Mesenchymal stem cell (in vitro differentiated cells and primary cell): ENCODE results near the gene CHM.
"Not testable (repeated sequence)": the region's sequence is repeated elsewhere in the genome, so short reads cannot be mapped to it uniquely, and the experiment has no call there.

Experiments used
- DNase-seq: peaks from one replicate; pipeline ENCODE4 v3.0.0-alpha.2; 2013
- H2AFZ ChIP-seq: one replicate; pipeline ENCODE4 v1.6.1; 2013; ENCODE audit warnings: low read depth, mild to moderate bottlenecking, control low read depth, inconsistent platforms, low read length, moderate library complexity
- H2AK5ac ChIP-seq: 2 replicates; pipeline ENCODE4 v1.6.1; 2013; ENCODE audit warnings: low read length, moderate library complexity, mild to moderate bottlenecking, inconsistent platforms; ENCODE audit not compliant: severe bottlenecking
- H2BK120ac ChIP-seq: one replicate; pipeline ENCODE4 v1.6.1; 2013; ENCODE audit warnings: low read depth, mild to moderate bottlenecking, inconsistent platforms, low read length, moderate library complexity
- H2BK12ac ChIP-seq, 2 experiments: one replicate each; pipeline ENCODE4 v1.6.1; 2013; ENCODE audit warnings: inconsistent platforms in 2 of 2, low read length in 2 of 2, mild to moderate bottlenecking in 2 of 2, moderate library complexity in 2 of 2, control low read depth in 1 of 2
- H2BK15ac ChIP-seq: one replicate; pipeline ENCODE4 v1.6.1; 2013; ENCODE audit warnings: mild to moderate bottlenecking, low read depth, inconsistent platforms; ENCODE audit not compliant: poor library complexity, severe bottlenecking
- H2BK5ac ChIP-seq: 2 replicates; pipeline ENCODE4 v1.6.1; 2013; ENCODE audit warnings: low read depth, mild to moderate bottlenecking, low read length, control low read depth, inconsistent platforms; ENCODE audit not compliant: poor library complexity, severe bottlenecking
- H3K14ac ChIP-seq, 2 experiments: one replicate each; pipeline ENCODE4 v1.6.1; 2013; ENCODE audit warnings: inconsistent platforms in 2 of 2, low read length in 2 of 2, control low read depth in 1 of 2, mild to moderate bottlenecking in 1 of 2, moderate library complexity in 1 of 2
- H3K18ac ChIP-seq, 2 experiments: one replicate each; pipeline ENCODE4 v1.6.1; 2013; ENCODE audit warnings: inconsistent platforms in 2 of 2, low read length in 2 of 2, control low read depth in 1 of 2, low read depth in 1 of 2, mild to moderate bottlenecking in 1 of 2
- H3K23ac ChIP-seq, 2 experiments: one replicate each; pipeline ENCODE4 v1.6.1; 2013; ENCODE audit warnings: inconsistent platforms in 2 of 2, low read length in 2 of 2, mild to moderate bottlenecking in 2 of 2, moderate library complexity in 2 of 2, control low read depth in 1 of 2
- H3K27ac ChIP-seq: 2 replicates; pipeline ENCODE4 v1.5.1; 2013; ENCODE audit warnings: mild to moderate bottlenecking, moderate library complexity, low read length, control low read depth, inconsistent platforms; ENCODE audit not compliant: poor library complexity, severe bottlenecking
- H3K27me3 ChIP-seq, 2 experiments: 2 replicates each; pipeline versions ENCODE4 v1.6.1 to v1.7.0; 2013; ENCODE audit warnings: low read length in 2 of 2, mild to moderate bottlenecking in 2 of 2, moderate library complexity in 2 of 2, control low read depth in 1 of 2, inconsistent platforms in 1 of 2; ENCODE audit not compliant: control insufficient read depth in 1 of 2, insufficient read depth in 1 of 2
- H3K36me3 ChIP-seq, 2 experiments: 2 replicates each; pipeline versions ENCODE4 v1.6.1 to v1.7.0; 2013; ENCODE audit warnings: low read length in 2 of 2, control low read depth in 1 of 2, inconsistent platforms in 1 of 2, low read depth in 1 of 2, mild to moderate bottlenecking in 1 of 2; ENCODE audit not compliant: insufficient read depth in 2 of 2, control insufficient read depth in 1 of 2
- H3K4ac ChIP-seq, 2 experiments: one replicate each; pipeline ENCODE4 v1.6.1; 2013; ENCODE audit warnings: inconsistent platforms in 2 of 2, low read length in 2 of 2, mild to moderate bottlenecking in 2 of 2, moderate library complexity in 2 of 2, control low read depth in 1 of 2, low read depth in 1 of 2
- H3K4me1 ChIP-seq: 2 replicates; pipeline ENCODE4 v1.6.1; 2013; ENCODE audit warnings: low read depth, low read length, control low read depth; ENCODE audit not compliant: control insufficient read depth, insufficient read depth
- H3K4me2 ChIP-seq: 2 replicates; pipeline ENCODE4 v1.6.1; 2013; ENCODE audit warnings: low read length, mild to moderate bottlenecking, inconsistent platforms; ENCODE audit not compliant: poor library complexity, severe bottlenecking
- H3K4me3 ChIP-seq, 2 experiments: 2 replicates each; pipeline versions ENCODE4 v1.5.1 to v1.7.0; 2013; ENCODE audit warnings: low read length in 2 of 2, mild to moderate bottlenecking in 2 of 2, control low read depth in 1 of 2, low read depth in 1 of 2; ENCODE audit not compliant: insufficient read depth in 1 of 2
- H3K79me1 ChIP-seq: replicated peaks from 2 replicates; pipeline ENCODE4 v1.6.1; 2013; ENCODE audit warnings: mild to moderate bottlenecking, control low read depth, low read length, inconsistent platforms; ENCODE audit not compliant: poor library complexity, severe bottlenecking
- H3K9ac ChIP-seq: 2 replicates; pipeline ENCODE4 v1.7.0; 2013; ENCODE audit warnings: mild to moderate bottlenecking, low read length, moderate library complexity
- H3K9me3 ChIP-seq: 2 replicates; pipeline ENCODE4 v1.7.0; 2013; ENCODE audit warnings: mild to moderate bottlenecking, low read length; ENCODE audit not compliant: control insufficient read depth
- H4K8ac ChIP-seq: one replicate; pipeline ENCODE4 v1.6.1; 2013; ENCODE audit warnings: inconsistent platforms, mild to moderate bottlenecking, low read length, moderate library complexity
- H4K91ac ChIP-seq: one replicate; pipeline ENCODE4 v1.6.1; 2013; ENCODE audit warnings: mild to moderate bottlenecking, low read length, inconsistent platforms
- WGBS: methylation state at CpG from one replicate; pipeline ENCODE4 v1.1.7; 2013; ENCODE audit warnings: mixed read lengths; 5-methylcytosine and 5-hydroxymethylcytosine counted together

The CHM gene

DNA sequence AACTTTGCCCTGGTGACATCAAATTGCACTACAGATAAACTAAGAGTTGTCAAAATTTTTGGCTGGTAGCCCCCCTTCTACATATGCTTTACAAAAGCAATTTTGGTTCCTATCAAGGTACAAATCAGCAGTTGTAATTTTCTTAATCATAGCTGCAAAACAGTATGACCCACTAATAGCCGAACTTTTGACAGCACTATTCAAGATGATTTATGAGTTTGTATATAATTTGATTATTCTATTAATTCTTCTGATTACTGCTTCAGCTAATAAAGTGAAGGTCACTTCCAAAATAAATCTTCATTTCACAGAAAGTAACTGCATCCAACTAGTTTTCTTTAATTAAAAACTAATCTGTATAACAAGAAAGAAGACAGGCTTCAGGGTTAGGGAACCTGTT lies 119.6 kb downstream of the CHM start:
- Histone ChIP-seq H2BK5ac (no peak overlapping the region), H4K8ac (no peak overlapping the region), H3K23ac (no peak overlapping the region), H3K27me3 (no peaks in the 10 kb centered on the region), H3K4me1 (no peaks in the 10 kb centered on the region), H3K9ac (no peak overlapping the region), H3K18ac (no peak overlapping the region), H2BK12ac (no peak overlapping the region), H4K91ac (no peak overlapping the region), H3K4ac (no peak overlapping the region), H3K27ac (no peak overlapping the region), H3K4me2 (no peak overlapping the region), H3K9me3 (no peaks in the 10 kb centered on the region), H2BK120ac (no peak overlapping the region), H3K14ac (no peak overlapping the region), H3K36me3 (no peaks in the 10 kb centered on the region), H2AFZ (no peak overlapping the region), H3K79me1 (no peaks in the 10 kb centered on the region), H2AK5ac (no peak overlapping the region), H3K4me3 (no peak overlapping the region), H2BK15ac (no peak overlapping the region)
- DNase-seq = no peak
- WGBS = no CpG with 5 or more reads among the region's 1 CpG

DNA sequence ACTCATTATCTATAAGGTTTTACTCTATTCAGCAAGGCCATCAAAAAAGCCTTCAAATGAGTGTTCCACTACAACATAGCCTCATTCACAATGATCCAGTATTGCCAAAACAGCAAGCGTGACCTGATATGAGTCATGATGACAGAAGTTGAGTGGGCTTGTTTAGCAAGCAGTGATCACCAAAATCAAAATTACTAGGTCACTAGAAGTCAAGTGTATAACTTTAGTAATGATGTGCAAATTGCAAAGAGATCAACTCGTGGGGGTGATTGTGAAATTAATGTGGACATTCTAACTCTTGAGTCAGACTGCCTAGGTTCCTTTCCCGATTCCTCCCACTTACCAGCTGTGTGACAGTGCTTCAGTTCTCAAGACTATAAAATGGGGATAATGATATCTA lies 124.5 kb downstream of the CHM start:
- Histone ChIP-seq H3K9ac (peak overlapping the region; percentile 26), H2BK15ac (no peak overlapping the region), H3K4me2 (no peak overlapping the region), H3K18ac (no peak overlapping the region), H3K23ac (no peak overlapping the region), H3K4me3 (no peak overlapping the region), H3K79me1 (no peaks in the 10 kb centered on the region), H3K27me3 (no peaks in the 10 kb centered on the region), H3K4ac (no peak overlapping the region), H4K91ac (no peak overlapping the region), H2BK120ac (no peak overlapping the region), H3K36me3 (no peaks in the 10 kb centered on the region), H3K27ac (no peak overlapping the region), H4K8ac (no peak overlapping the region), H2AK5ac (no peak overlapping the region), H3K9me3 (no peaks in the 10 kb centered on the region), H3K14ac (no peak overlapping the region), H3K4me1 (no peaks in the 10 kb centered on the region), H2AFZ (no peak overlapping the region), H2BK12ac (no peak overlapping the region), H2BK5ac (no peak overlapping the region)
- 0% methylated on average over 1 of the region's 3 CpGs for WGBS
- peak; percentile 49 for DNase-seq

DNA sequence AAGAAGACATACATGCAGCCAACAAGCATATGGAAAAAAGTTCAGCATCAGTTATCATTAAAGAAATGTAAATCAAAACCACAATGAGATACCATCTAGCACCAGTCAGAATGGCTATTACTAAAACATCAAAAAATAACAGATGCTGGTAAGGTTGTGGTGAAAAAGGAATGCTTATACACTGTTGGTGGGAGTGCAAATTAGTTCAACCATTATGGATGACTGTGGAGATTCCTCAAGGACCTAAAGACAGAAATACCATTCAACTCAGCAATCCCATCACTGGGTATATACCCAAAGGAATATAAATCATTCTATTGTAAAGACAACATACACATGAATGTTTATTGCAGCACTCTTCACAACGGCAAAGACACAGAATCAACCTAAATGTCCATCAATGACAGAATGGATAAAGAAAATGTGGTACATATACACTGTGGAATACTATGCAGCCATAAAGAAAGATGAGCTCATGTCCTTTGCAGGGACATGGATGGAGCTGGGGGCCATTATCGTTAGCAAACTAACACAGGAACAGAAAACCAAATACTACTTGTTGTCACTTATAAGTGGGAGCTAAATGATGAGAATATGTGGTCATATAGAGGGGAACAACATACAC lies 130.6 kb downstream of the CHM start:
- not testable (repeated sequence) for H3K27ac ChIP-seq, H2BK120ac ChIP-seq, H4K91ac ChIP-seq, H3K79me1 ChIP-seq, H3K9ac ChIP-seq, H2BK12ac ChIP-seq, H2AFZ ChIP-seq, H3K23ac ChIP-seq, H2AK5ac ChIP-seq, H3K36me3 ChIP-seq, H3K4ac ChIP-seq, H3K4me1 ChIP-seq, H2BK15ac ChIP-seq, H3K14ac ChIP-seq, H3K27me3 ChIP-seq, H3K4me3 ChIP-seq, H4K8ac ChIP-seq, H3K4me2 ChIP-seq, H3K9me3 ChIP-seq, H2BK5ac ChIP-seq, H3K18ac ChIP-seq, DNase-seq
- WGBS = no CpG with 5 or more reads among the region's 2 CpGs

DNA sequence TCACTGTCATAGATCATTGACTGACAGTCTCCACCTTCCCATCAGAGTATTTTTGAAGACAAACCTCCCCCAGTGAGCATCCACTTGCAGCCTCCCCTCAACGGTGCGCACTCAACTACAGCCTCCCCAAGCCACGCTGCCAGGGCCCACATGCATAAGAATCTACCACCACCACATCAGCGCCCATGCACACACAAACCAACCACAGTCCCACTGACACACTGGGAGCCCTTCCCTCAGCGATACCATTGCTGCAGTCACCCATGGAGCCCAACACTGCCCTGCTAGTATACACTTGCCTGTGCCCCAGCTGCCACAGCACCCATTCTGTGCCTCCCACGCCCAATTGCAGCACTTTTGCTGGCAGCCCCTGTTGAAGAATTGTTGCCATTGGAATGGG lies 132.9 kb downstream of the CHM start:
- Histone ChIP-seq H3K18ac (no peak overlapping the region), H3K4me3 (no peak overlapping the region), H3K9ac (no peak overlapping the region), H3K14ac (no peak overlapping the region), H3K79me1 (peaks cover 6% of the 10 kb centered on the region), H2AK5ac (no peak overlapping the region), H4K91ac (no peak overlapping the region), H2BK120ac (no peak overlapping the region), H2BK15ac (no peak overlapping the region), H3K27me3 (no peaks in the 10 kb centered on the region), H2BK12ac (no peak overlapping the region), H3K23ac (no peak overlapping the region), H2BK5ac (no peak overlapping the region), H3K27ac (no peak overlapping the region), H3K4me1 (peaks cover 2% of the 10 kb centered on the region), H3K4me2 (no peak overlapping the region), H4K8ac (no peak overlapping the region), H3K36me3 (peaks cover 6 to 7% of the 10 kb centered on the region in 2 experiments), H3K4ac (no peak overlapping the region), H2AFZ (no peak overlapping the region), H3K9me3 (no peaks in the 10 kb centered on the region)
- no peak for DNase-seq
- 98% methylated on average over 6 of the region's 6 CpGs for WGBS
